GM12878 (cell line): ENCODE measurements around the gene NRM. TPM values are rescaled to one million over a fixed set of nuclear protein-coding genes. Genes with fewer than 3 reads are reported as not detected.

Experiments used
- CHD1 ChIP-seq: IDR thresholded peaks from 2 replicates; pipeline ENCODE4 v1.6.1; 2012; ENCODE audit warnings: low read depth, low read length, improper control_type of control experiment
- CREM ChIP-seq: IDR thresholded peaks from 2 replicates; pipeline ENCODE4 v1.6.1; 2014; ENCODE audit warnings: antibody characterized with exemption, low read depth
- CTCF ChIP-seq, 3 experiments: IDR thresholded peaks in 2 of 3; conservative IDR thresholded peaks in 1 of 3; 2 replicates each; pipeline ENCODE4 v1.5.1; 2011; ENCODE audit warnings: low read depth in 3 of 3, low read length in 3 of 3, mild to moderate bottlenecking in 3 of 3, control low read depth in 2 of 3, moderate library complexity in 2 of 3, inconsistent platforms in 1 of 3, mixed read lengths in 1 of 3; ENCODE audit not compliant: control insufficient read depth in 2 of 3, insufficient read depth in 1 of 3; ENCODE audit errors: extremely low read depth in 1 of 3
- GATAD2B ChIP-seq: fragments of 450-650 bp; conservative IDR thresholded peaks from 2 replicates; pipeline ENCODE4 v1.6.1; 2017; ENCODE audit warnings: low read depth, mild to moderate bottlenecking, moderate library complexity
- IKZF2 ChIP-seq, 2 experiments: fragments of 450-650 bp; IDR thresholded peaks; 2 replicates each; pipeline ENCODE4 v1.6.1; 2017; ENCODE audit warnings: mild to moderate bottlenecking in 2 of 2, moderate library complexity in 2 of 2
- LARP7 ChIP-seq: fragments of 450-650 bp; IDR thresholded peaks from 2 replicates; pipeline ENCODE4 v1.6.1; 2017; ENCODE audit warnings: mild to moderate bottlenecking
- MTA2 ChIP-seq: fragments of 450-650 bp; IDR thresholded peaks from 2 replicates; pipeline ENCODE4 v1.6.1; 2016; ENCODE audit warnings: low read depth, mild to moderate bottlenecking, moderate library complexity
- MYC ChIP-seq: IDR thresholded peaks from 2 replicates; pipeline ENCODE4 v1.6.1; 2011; ENCODE audit warnings: mild to moderate bottlenecking, low read length, moderate library complexity, inconsistent platforms; ENCODE audit not compliant: insufficient read depth, insufficient replicate concordance, insufficient read length, severe bottlenecking
- NBN ChIP-seq: fragments of 450-650 bp; IDR thresholded peaks from 2 replicates; pipeline ENCODE4 v1.6.1; 2016
- NR2F1 ChIP-seq: fragments of 450-650 bp; conservative IDR thresholded peaks from 2 replicates; pipeline ENCODE4 v1.6.1; 2017; ENCODE audit warnings: mild to moderate bottlenecking
- PKNOX1 ChIP-seq: fragments of 450-650 bp; IDR thresholded peaks from 2 replicates; pipeline ENCODE4 v1.6.1; 2016; ENCODE audit warnings: mild to moderate bottlenecking
- RAD21 ChIP-seq: IDR thresholded peaks from 2 replicates; pipeline ENCODE4 v1.6.1; 2011; ENCODE audit warnings: mild to moderate bottlenecking, low read depth, low read length, moderate library complexity; ENCODE audit not compliant: insufficient read depth
- RB1 ChIP-seq: fragments of 450-650 bp; formaldehyde crosslinking; IDR thresholded peaks from 2 replicates; pipeline ENCODE4 v1.6.1; 2017; ENCODE audit warnings: mild to moderate bottlenecking, borderline replicate concordance
- SREBF1 ChIP-seq: IDR thresholded peaks from 2 replicates; pipeline ENCODE4 v1.6.1; 2012; ENCODE audit warnings: mild to moderate bottlenecking, low read length
- STAT1 ChIP-seq: fragments of 450-650 bp; conservative IDR thresholded peaks from 2 replicates; pipeline ENCODE4 v1.6.1; 2014; ENCODE audit warnings: antibody characterized with exemption, mild to moderate bottlenecking
- STAT3 ChIP-seq: IDR thresholded peaks from 2 replicates; pipeline ENCODE4 v1.6.1; 2011; ENCODE audit warnings: low read depth, low read length, improper control_type of control experiment
- YY1 ChIP-seq: IDR thresholded peaks from 2 replicates; pipeline ENCODE4 v1.6.1; 2011; ENCODE audit warnings: low read depth, mild to moderate bottlenecking, low read length
- ZSCAN29 ChIP-seq: fragments of 450-650 bp; IDR thresholded peaks from 2 replicates; pipeline ENCODE4 v1.6.1; 2017; ENCODE audit warnings: mild to moderate bottlenecking, moderate library complexity
- polyA plus RNA-seq, 11 experiments: library from polyadenylated mRNA; depleted of rRNA in 4 of 11; unstranded in 6 of 11; stranded (reverse) in 5 of 11; fragments of >200 nt; fragmentation: Nextera tagmentation in 4 of 11; fragmentation: Illumina TruSeq in 1 of 11; extraction: Ambion mirVana in 4 of 11; extraction: Trizol in 1 of 11; gene quantifications; 1 replicate in 1 of 11; 2 replicates in 10 of 11; pipeline versions ENCODE4 v1.2.1 to v1.2.3, GENCODE V29; 2011 to 2016; ENCODE audit warnings: inconsistent platforms in 2 of 11, missing spikeins in 2 of 11, low read depth in 1 of 11
- total RNA-seq, 4 experiments: library from RNA; depleted of rRNA in 3 of 4; stranded (reverse); fragments of >200 nt in 3 of 4; fragmentation: Illumina TruSeq in 1 of 4; extraction: Trizol in 1 of 4; gene quantifications; 2 replicates each; pipeline versions ENCODE4 v1.2.1 to v1.2.3, GENCODE V29; 2013 to 2021
- TF ChIP-seq, protein P1 (sequence below): IDR thresholded peaks from 2 replicates; pipeline ENCODE4 v1.6.1; 2012; ENCODE audit warnings: mild to moderate bottlenecking, low read depth, low read length
- TF ChIP-seq, protein P2 (sequence below): fragments of 450-650 bp; IDR thresholded peaks from 2 replicates; pipeline ENCODE4 v1.6.1; 2017; ENCODE audit warnings: low read depth, mild to moderate bottlenecking, moderate library complexity

NRM gene
- total and polyA plus RNA-seq, 10 of the 15 experiments (the other 5 are each of a cell fraction or from before 2014, with no cell fraction given), result 15.4 to 46.7 (median 29.0) TPM

GRCh38 chr6:30722280-30723112 is 31.7 kb upstream of the NRM start (continued):
- TF ChIP-seq, protein P1, sequence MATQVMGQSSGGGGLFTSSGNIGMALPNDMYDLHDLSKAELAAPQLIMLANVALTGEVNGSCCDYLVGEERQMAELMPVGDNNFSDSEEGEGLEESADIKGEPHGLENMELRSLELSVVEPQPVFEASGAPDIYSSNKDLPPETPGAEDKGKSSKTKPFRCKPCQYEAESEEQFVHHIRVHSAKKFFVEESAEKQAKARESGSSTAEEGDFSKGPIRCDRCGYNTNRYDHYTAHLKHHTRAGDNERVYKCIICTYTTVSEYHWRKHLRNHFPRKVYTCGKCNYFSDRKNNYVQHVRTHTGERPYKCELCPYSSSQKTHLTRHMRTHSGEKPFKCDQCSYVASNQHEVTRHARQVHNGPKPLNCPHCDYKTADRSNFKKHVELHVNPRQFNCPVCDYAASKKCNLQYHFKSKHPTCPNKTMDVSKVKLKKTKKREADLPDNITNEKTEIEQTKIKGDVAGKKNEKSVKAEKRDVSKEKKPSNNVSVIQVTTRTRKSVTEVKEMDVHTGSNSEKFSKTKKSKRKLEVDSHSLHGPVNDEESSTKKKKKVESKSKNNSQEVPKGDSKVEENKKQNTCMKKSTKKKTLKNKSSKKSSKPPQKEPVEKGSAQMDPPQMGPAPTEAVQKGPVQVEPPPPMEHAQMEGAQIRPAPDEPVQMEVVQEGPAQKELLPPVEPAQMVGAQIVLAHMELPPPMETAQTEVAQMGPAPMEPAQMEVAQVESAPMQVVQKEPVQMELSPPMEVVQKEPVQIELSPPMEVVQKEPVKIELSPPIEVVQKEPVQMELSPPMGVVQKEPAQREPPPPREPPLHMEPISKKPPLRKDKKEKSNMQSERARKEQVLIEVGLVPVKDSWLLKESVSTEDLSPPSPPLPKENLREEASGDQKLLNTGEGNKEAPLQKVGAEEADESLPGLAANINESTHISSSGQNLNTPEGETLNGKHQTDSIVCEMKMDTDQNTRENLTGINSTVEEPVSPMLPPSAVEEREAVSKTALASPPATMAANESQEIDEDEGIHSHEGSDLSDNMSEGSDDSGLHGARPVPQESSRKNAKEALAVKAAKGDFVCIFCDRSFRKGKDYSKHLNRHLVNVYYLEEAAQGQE, result 0 out of 2 replicates have a peak, but pooled peaks have one; percentile 27
- TF ChIP-seq CHD1 (no peak), MTA2 (no peak), MYC (no peak), PKNOX1 (peak; percentile 14; the same call in 1 of the 2 replicates), STAT3 (no peak), RB1 (peak; percentile 86), ZSCAN29 (no peak), STAT1 (peak; percentile 17; the same call in 1 of the 2 replicates), LARP7 (0 out of 2 replicates have a peak, but pooled peaks have one; percentile 30), YY1 (peak; percentile 76), RAD21 (peak; percentile 86), IKZF2 (IDR thresholded peaks at IDR 0.05) (peak; percentile 40 to 50; a peak in 3 of 4 replicates), GATAD2B (peak; percentile 44; the same call in 1 of the 2 replicates), NBN (0 out of 2 replicates have a peak, but pooled peaks have one; percentile 21), CTCF (IDR thresholded peaks at IDR 0.05 in 2 of 3, conservative IDR thresholded peaks at IDR 0.05 in 1 of 3; ENCODE audit: control insufficient read depth in 2 of 3, extremely low read depth in 1 of 3, insufficient read depth in 1 of 3, low read depth in 3 of 3, low read length in 3 of 3) (peak; percentile 90 to 95 (median 92)), NR2F1 (0 out of 2 replicates have a peak, but pooled peaks have one; percentile 36), SREBF1 (no peak), CREM (0 out of 2 replicates have a peak, but pooled peaks have one; percentile 20)
- TF ChIP-seq, protein P2, sequence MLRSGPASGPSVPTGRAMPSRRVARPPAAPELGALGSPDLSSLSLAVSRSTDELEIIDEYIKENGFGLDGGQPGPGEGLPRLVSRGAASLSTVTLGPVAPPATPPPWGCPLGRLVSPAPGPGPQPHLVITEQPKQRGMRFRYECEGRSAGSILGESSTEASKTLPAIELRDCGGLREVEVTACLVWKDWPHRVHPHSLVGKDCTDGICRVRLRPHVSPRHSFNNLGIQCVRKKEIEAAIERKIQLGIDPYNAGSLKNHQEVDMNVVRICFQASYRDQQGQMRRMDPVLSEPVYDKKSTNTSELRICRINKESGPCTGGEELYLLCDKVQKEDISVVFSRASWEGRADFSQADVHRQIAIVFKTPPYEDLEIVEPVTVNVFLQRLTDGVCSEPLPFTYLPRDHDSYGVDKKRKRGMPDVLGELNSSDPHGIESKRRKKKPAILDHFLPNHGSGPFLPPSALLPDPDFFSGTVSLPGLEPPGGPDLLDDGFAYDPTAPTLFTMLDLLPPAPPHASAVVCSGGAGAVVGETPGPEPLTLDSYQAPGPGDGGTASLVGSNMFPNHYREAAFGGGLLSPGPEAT, result peak; percentile 31; the same call in 1 of the 2 replicates
